Measurements from ENCODE around the gene MATN3.

DNA sequence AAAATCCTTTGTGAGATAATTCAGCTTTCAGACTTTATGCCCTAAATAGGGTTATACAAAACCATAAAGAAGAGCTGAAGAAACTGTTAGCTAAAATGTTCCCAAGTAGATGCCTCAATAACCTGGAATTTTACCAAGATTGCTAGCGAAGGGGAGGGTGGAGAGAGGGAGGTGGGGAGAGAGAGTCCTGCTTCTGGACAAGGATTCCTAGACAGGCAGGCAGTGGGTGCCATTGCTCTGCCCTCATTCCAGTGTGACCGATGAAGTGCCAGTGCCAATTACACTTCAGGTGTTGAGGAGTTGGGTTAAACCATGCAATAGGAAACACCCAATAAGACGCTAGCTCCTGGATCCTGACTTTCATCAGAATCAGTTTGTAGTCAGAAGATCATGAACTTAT is 20.9 kb upstream of the MATN3 start:
- TF ChIP-seq POLR2A (IDR thresholded peaks at IDR 0.05): no peak
- TF ChIP-seq, protein P1, sequence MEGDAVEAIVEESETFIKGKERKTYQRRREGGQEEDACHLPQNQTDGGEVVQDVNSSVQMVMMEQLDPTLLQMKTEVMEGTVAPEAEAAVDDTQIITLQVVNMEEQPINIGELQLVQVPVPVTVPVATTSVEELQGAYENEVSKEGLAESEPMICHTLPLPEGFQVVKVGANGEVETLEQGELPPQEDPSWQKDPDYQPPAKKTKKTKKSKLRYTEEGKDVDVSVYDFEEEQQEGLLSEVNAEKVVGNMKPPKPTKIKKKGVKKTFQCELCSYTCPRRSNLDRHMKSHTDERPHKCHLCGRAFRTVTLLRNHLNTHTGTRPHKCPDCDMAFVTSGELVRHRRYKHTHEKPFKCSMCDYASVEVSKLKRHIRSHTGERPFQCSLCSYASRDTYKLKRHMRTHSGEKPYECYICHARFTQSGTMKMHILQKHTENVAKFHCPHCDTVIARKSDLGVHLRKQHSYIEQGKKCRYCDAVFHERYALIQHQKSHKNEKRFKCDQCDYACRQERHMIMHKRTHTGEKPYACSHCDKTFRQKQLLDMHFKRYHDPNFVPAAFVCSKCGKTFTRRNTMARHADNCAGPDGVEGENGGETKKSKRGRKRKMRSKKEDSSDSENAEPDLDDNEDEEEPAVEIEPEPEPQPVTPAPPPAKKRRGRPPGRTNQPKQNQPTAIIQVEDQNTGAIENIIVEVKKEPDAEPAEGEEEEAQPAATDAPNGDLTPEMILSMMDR (IDR thresholded peaks at IDR 0.05): no peak

All from testis (tissue), 2 donors.